Activated T-helper 1 cell treated with Interleukin-2 at 50 U/mL for 16 hours (primary cell): ENCODE data around the gene HES5.

Experiments used
- DNase-seq: peaks from one replicate; pipeline ENCODE4 v3.0.0-alpha.2; 2020; ENCODE audit warnings: low read depth

HES5 gene

DNA sequence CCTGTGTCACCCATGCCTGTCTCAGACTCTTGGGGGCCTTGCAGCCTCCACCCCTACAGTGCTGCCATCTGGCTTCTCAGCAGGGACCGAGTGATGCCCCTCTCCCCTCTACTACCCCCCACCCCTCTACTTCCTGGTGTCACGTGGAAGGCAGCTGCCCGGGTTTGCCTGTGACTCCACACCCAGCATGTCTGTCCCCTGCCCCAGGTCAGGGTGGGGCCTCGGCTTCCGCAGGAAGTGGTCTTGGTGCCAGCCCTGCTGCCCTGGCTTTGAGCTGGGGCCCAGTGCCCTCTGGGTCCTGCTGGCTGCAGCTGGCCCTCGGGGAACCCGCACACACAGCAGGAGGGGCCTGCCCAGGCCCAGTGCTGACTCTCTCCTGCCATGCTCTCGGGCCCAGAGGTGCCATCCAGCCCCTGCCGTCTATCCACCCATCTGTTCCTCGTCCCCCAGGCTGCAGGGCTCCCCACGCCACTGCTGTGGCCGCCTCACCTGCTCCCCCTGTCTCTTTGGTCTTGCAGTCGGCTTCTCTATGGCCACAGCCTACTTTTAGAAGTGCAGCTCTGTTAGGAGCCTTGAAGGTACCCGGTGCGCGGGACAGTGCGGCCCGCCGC lies 30.0 kb downstream of the HES5 start:
- no peak for DNase-seq

- no peak for DNase-seq
These were observed 30.8 kb downstream of the HES5 start for GRCh38 chr1:2499260-2499659.

DNA sequence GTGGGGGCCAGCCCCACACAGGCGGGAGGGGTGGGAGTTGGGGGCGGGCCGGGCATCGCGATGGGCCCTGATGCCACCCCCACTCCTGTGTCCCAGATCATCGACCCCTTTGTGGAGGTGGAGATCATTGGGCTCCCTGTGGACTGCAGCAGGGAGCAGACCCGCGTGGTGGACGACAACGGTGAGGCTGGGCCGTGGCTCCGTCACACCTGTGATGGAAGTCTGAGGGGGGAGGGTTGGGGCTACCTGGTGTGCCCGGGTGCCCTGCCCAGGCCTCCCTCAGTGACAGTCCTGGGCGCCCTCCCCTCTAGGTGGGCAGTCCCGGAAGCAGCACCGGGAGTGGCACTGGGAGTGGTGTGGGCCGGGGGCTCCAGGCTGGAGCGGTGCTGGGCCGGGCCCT lies 31.4 kb downstream of the HES5 start:
- no peak for DNase-seq

GRCh38 chr1:2497891-2498290 lies 32.2 kb downstream of the HES5 start:
- no peak for DNase-seq

- no peak for DNase-seq
These were observed 33.3 kb downstream of the HES5 start for GRCh38 chr1:2496746-2497145.

- DNase-seq, result no peak
These were observed 33.9 kb downstream of the HES5 start for GRCh38 chr1:2496087-2496622.

GRCh38 chr1:2495546-2495945 lies 34.5 kb downstream of the HES5 start:
- DNase-seq, result no peak

GRCh38 chr1:2495026-2495425 lies 35.0 kb downstream of the HES5 start:
- DNase-seq, result no peak

DNA sequence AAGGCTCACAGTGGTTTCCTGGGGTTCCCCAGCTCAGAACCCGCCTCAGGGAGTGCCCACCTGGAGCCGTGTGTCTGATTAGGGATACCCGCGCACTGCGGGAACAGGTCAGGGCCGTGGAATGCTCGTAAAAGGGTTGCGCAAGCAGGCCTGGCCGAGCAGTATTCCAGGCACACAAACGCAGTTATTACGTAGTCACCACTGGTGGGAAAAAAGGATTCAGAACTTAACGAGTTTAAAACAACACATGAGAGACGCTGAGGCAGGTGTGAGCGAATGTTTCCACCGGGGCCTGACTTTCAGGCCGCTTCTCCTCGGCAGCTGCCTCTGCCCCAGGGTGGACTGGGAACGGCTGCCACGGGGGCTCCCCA lies 35.8 kb downstream of the HES5 start:
- no peak for DNase-seq

DNA sequence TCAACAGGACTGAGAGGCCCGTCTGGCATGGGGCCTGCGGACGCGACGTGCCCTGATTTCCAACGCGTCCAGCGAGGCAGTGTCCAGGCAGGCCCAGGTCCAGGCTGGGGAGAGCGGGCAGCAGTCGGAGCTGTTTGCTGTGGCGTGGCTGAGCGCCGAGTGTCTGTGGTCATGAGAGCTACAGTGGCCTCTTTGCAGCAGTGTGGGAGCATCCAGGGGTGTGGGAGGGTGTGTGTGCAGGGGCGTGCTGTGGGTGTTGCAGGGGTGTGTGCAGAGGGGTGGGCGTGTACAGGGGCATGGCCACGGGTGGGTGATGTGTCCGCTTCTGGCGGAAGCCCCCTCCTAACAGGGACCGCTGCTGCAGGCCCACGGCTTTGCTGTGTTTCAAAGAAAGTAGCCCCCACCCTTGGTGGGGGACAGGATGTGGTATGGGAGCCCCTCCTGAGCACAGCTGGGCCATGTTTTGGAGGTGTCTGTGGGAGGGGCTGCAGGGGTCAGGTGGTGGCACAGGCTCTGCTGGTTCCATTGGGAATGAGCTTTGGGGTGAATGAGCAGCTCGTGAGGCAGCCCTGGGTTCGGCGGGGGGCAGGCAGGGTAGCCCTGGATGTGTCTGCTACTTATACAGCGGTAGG lies 36.3 kb downstream of the HES5 start:
- DNase-seq, result no peak

DNA sequence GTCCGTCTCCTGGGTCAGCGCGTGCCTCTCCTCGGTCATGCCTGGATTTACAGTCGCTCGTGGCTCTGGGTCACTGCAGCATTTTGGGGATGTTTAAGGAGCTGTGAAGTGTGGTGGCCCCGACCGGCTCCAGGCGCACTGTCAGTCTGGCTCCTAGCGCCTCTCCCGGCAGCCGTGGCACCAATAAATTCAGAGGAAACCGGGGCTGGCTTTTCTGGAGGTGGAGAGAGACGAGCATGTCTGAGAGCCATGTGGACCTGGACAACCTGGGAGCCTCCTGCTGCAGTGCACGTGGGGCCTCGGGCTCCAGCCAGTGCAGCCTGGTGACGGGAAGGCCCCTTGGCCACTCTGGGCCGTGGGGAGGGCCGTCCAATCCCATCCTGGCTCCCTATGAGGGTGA lies 36.8 kb downstream of the HES5 start:
- no peak for DNase-seq

GRCh38 chr1:2492091-2492490 lies 38.0 kb downstream of the HES5 start:
- DNase-seq, result no peak

GRCh38 chr1:2489615-2490014 lies 40.4 kb downstream of the HES5 start:
- no peak for DNase-seq

- no peak for DNase-seq
These were observed 41.4 kb downstream of the HES5 start for GRCh38 chr1:2488688-2489087.

DNA sequence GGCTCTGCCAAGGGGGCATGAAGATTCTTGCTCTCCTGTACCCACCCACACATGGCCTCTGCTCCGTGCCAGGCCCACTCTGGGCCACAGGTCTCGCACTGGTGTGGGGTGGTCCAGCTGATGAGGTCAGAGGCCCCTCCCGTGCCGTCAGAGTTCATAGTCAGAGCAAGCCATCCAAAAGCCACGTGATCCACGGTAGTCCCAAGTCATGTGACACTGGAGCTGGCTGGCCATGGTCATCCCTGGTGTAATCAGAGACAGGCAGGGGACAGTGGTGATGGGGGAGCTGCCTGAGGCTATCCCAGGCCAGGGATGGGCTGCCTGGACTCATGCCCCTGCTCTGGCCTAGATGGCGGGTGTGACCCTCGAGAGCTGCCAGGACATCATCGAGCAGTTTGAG lies 43.5 kb downstream of the HES5 start:
- no peak for DNase-seq

GRCh38 chr1:2486041-2486440 lies 44.0 kb downstream of the HES5 start:
- no peak for DNase-seq

DNA sequence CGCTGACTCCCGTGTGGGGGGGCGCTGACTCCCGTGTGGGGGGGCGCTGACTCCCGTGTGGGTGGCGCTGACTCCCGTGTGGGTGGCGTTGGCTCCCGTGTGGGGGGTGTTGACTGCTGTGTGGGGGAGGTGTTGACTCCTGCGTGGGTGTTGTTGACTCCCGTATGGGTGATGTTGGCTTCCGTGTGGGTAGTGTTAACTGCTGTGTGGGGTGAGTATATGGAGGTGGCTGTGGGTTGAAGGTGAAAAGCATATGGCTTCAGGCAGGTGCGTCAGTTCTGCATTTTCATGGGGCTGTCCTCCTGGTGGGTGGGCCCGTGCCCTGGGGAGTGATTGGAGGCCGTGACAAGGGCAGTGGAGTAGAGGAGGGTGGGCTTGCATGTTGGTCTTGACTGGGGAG lies 46.1 kb downstream of the HES5 start:
- DNase-seq, result no peak

- no peak for DNase-seq
These were observed 47.0 kb downstream of the HES5 start for GRCh38 chr1:2483026-2483425.

DNA sequence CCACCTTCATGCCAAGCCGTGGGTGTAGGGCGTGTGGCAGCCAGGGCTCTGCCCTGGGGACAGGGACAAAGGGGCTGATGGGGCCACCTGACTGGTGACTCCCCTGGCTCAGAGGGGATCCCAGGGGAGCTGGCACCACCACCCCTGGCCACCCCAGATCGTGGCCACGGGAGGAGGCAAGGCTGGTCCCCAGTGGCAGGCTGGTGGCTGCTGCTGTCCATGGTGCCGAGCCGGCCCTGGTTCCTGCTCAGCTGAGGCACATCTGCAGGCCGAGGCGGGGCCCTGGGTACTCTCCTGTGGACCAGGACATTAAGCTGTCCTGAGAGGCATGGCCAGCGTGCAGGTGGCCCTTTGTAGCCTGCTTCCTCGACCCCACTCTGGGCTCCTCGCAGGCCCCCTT lies 47.5 kb downstream of the HES5 start:
- DNase-seq, result no peak

DNA sequence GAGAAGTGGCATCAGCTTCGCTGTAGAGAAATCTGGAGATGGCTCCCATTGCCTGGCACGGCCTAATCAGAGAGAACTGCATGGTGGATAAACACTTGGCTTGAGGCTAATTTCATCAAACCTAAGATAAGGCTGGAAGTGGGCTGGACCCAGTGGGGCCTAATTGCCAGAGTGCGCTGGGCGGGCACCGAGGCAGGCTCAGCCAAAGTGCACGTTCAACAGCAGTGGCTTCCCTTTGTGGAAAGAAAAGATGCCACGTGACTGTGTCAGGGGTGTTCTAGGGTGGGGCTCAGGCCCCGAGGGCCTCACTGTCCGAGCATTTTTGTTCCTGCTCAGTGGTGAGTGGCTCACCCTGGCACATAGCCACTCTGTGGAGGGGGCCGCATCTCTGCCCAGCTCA lies 48.2 kb downstream of the HES5 start:
- DNase-seq, result no peak

DNA sequence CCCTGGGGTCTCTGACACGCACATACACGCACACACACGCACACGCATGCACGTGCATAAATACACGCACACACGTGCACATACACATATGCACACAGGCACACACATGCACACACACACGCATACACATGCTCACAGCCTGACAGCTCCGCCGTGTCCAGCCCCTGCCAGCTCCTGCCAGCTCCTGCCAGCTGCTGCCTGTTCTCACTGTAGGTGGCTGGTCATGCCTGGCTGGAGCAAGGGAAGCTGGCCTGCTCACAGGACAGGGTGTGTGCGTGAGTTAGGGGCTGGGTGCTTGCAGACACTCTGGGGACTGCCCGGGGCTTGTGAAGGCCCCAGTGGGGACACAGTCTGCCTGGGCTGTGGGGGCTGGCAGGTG lies 49.1 kb downstream of the HES5 start:
- DNase-seq, result no peak

- no peak for DNase-seq
These were observed 49.7 kb downstream of the HES5 start for GRCh38 chr1:2480236-2480985.

DNA sequence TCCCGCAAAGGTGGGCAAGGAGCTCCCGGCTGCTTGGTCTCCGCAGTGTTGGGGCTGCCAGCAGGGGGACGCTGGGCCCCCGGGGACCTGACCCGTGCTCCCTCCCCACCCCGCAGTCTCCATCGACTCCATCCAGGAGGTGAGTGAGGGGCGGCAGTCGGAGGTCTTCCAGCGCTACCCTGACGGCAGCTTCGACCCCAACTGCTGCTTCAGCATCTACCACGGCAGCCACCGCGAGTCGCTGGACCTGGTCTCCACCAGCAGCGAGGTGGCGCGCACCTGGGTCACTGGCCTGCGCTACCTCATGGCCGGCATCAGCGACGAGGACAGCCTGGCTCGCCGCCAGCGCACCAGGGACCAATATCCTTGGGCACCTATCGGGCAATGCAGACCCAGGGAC lies 50.4 kb downstream of the HES5 start:
- DNase-seq, result no peak

- DNase-seq, result no peak
These were observed 50.9 kb downstream of the HES5 start for GRCh38 chr1:2479186-2479585.
